Measurements from ENCODE around the gene WIPF1. TPM values are rescaled to one million over a fixed set of nuclear protein-coding genes. Genes with fewer than 3 reads are reported as not detected.

WIPF1 gene
- total RNA-seq, 2 donors from 2014 or later, result 6.7 to 21.4 TPM

DNA sequence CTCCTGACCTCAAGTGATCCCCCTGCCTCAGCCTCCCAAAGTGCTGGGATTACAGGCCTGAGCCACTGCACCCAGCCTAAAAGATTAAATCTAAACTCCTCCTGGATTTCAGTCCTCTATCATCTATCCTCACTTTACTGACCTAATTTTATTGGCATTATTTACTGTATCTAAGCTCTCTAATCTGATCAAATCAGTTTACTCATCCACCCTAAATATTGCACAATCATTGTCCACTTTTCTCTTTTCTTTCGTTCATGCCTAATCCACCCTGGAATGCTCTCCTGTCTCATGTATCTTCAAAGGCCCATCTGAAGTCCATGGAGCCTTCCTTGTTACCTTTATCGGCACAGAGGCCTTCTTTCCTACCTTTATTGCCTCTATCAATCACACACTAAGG lies 79.2 kb downstream of the WIPF1 start:
- Histone ChIP-seq H3K9ac (ENCODE audit: low read depth in 2 of 2, low read length in 2 of 2) (no peak overlapping the region), H3K4me1 (no peaks in the 10 kb centered on the region), H3K27ac (no peak overlapping the region), H3K9me3 (no peaks in the 10 kb centered on the region), H3K36me3 (no peaks in the 10 kb centered on the region), H3K4me3 (no peak overlapping the region), H3K27me3 (no peaks in the 10 kb centered on the region)
- no peak for TF ChIP-seq CTCF (IDR thresholded peaks at IDR 0.05)
- no peak for DNase-seq
- intact Hi-C loops (cut with DNase I), result no loop called here

DNA sequence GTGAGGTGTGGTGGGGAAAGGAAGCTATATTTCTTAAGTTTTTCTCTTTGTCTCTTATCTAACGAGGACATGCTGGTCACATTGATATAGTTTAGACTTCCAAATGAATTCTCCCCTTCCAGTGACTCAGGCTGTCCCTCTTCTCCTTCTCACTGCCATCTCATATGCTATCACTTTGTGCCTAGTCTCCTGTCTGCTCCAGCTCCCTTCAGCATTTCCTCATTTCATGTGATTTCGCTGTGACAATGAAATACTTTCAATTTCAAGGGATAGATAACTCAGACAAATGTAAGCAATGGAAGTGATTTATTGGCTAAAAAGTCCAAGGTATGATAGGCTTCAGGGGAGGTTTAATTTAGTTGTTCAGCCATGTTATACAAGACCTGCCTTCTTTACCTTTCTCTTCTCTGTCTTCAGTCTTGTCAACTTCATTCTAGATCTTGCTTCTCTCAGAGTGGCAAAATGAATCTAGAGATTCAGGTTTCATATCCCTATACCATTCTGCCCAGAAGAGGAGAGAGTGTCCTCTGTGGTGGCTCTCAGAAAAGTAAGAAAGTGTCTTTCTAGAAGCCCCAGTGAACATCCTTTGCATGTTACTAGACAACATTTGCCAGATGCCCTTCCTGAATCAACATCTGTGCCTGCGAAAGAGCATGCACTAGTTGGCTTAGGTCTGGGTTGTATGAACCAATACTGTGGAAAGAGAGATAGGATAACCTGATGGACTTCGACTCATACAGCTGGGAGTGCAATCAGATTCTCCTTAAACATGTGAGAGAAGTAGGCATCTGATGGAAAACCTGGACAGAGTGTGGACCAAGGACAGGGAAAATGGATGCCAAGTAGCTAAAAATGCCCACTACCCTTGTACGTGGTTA lies 80.9 kb downstream of the WIPF1 start:
- no peak for DNase-seq
- no peaks in the 10 kb centered on the region for H3K9me3 ChIP-seq
- TF ChIP-seq CTCF (IDR thresholded peaks at IDR 0.05), result no peak
- no peaks in the 10 kb centered on the region for H3K36me3 ChIP-seq
- no peaks in the 10 kb centered on the region for H3K27me3 ChIP-seq
- H3K9ac ChIP-seq (ENCODE audit: low read depth in 2 of 2, low read length in 2 of 2), result no peak overlapping the region
- intact Hi-C loops (cut with DNase I), result no loop called here
- no peak overlapping the region for H3K4me3 ChIP-seq
- no peak overlapping the region for H3K27ac ChIP-seq
- H3K4me1 ChIP-seq, result no peaks in the 10 kb centered on the region

DNA sequence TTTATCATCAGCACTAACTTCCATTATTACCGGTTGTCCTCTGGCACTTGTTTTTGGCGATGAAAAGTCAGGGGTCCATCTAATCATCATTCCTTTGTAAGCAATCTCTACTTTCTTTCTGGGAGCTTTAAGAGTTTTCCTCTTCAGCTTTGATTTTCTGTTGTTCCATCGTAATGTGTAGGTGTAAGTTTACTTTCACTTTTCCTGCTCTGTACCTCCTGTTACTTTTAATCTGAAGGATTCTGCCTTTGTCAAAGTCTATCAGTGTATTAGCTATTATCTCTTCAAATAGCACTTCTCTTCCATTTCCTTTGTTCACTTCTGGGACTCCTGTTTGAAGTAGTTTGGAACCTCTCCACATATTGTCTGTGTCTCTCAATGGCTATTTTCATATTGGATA lies 85.3 kb downstream of the WIPF1 start:
- DNase-seq, result no peak
- no peak overlapping the region for H3K9ac ChIP-seq (ENCODE audit: low read depth in 2 of 2, low read length in 2 of 2)
- no peaks in the 10 kb centered on the region for H3K27me3 ChIP-seq
- no peaks in the 10 kb centered on the region for H3K36me3 ChIP-seq
- H3K4me1 ChIP-seq, result no peaks in the 10 kb centered on the region
- intact Hi-C loops (cut with DNase I), result no loop called here
- no peak overlapping the region for H3K27ac ChIP-seq
- H3K4me3 ChIP-seq, result no peak overlapping the region
- H3K9me3 ChIP-seq, result no peaks in the 10 kb centered on the region
- no peak for TF ChIP-seq CTCF (IDR thresholded peaks at IDR 0.05)

DNA sequence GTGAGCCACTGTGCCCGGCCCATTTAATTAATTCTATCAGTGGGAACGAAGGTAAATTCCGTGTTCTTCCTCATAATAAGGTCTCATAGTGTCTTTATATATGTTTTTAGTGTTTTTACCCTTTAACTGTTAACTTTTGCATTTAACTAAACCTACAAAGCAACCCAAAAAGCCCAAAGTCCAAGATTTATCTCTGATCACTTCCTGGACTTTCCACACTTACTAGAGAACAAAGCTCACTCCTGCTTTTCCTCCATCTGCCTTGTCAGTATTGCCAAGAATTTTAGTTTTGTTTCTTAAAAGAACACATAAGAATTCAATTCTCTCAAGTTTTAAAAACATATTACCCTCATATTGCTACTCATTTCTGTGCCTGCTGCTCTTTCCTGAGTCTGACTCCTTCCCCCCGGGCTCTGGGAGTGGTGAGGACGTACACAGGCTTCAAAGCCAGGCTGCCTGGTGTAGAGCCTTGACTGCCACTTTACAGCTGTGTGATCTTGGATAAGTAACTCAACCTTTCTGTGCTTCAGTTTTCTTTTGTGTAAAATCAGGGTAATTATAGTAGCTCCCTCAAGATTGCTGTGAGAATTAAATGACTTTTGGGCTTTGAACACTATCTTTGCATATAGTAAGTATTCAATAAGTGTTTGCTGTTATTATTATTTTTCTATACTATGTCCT lies 85.9 kb downstream of the WIPF1 start:
- no peak for TF ChIP-seq CTCF (IDR thresholded peaks at IDR 0.05)
- Histone ChIP-seq H3K4me3 (no peak overlapping the region), H3K36me3 (no peaks in the 10 kb centered on the region), H3K27me3 (no peaks in the 10 kb centered on the region), H3K4me1 (no peaks in the 10 kb centered on the region), H3K27ac (no peak overlapping the region), H3K9ac (ENCODE audit: low read depth in 2 of 2, low read length in 2 of 2) (no peak overlapping the region), H3K9me3 (no peaks in the 10 kb centered on the region)
- DNase-seq, result no peak
- intact Hi-C loops (cut with DNase I), result no loop called here

DNA sequence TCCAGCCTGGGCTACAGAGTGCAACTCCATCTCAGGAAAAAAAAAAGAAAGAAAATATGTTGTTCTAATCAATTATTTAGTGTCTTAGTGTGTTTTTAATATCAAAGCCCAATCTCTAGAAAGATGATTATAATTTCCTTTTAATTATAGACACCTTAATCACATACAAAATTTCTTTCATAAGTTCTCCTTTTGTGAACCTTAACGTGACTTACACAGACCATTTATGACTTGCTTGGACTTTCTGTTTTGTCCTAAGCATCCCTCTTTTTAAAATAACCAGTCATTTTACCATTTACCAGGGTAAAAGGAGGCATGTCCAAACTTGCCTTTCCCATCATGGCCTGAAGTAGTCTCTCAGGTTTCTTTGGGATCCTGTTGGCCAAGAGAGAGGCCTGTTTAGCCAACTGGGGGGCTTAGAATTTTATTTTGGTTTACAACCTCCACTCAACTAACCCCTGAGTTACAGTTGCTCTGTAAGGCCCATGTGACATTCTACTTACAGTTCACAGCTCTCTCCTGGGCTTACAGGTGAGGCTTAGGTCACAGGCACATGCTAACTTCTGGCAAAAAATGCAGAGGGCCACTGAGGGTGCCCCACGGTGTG lies 86.9 kb downstream of the WIPF1 start:
- intact Hi-C loops (cut with DNase I), result no loop called here
- no peaks in the 10 kb centered on the region for H3K36me3 ChIP-seq
- no peak for TF ChIP-seq CTCF (IDR thresholded peaks at IDR 0.05)
- DNase-seq, result no peak
- no peak overlapping the region for H3K4me3 ChIP-seq
- no peak overlapping the region for H3K27ac ChIP-seq
- H3K9ac ChIP-seq (ENCODE audit: low read depth in 2 of 2, low read length in 2 of 2), result no peak overlapping the region
- H3K27me3 ChIP-seq, result no peaks in the 10 kb centered on the region
- no peaks in the 10 kb centered on the region for H3K4me1 ChIP-seq
- no peaks in the 10 kb centered on the region for H3K9me3 ChIP-seq

Other genes starting within 250 kb of the WIPF1 start
- gene SCRN3, start 202.1 kb downstream of the WIPF1 start, total RNA-seq, result 10 to 100 TPM; 19.1 to 20.7 TPM
- gene GPR155, start 110.8 kb downstream of the WIPF1 start, total RNA-seq, result 1 to 10 TPM; 1.3 to 4.0 TPM
- gene CHRNA1, start 166.7 kb upstream of the WIPF1 start, total RNA-seq, result 1 to 10 TPM; 1.1 to 2.7 TPM

Data from colonic mucosa (tissue), 4 donors.